DMS79 treated with DMSO at 0.1 percent for 48 hours (cell line): ENCODE results near the gene TXNIP.
A peak's percentile ranks its signal among the peaks of the same experiment; 100 is the strongest.

Experiments used
- DNase-seq: peaks from one replicate; lab custom pipeline; 2025; lab: John Stamatoyannopoulos, UW

TXNIP gene

DNA sequence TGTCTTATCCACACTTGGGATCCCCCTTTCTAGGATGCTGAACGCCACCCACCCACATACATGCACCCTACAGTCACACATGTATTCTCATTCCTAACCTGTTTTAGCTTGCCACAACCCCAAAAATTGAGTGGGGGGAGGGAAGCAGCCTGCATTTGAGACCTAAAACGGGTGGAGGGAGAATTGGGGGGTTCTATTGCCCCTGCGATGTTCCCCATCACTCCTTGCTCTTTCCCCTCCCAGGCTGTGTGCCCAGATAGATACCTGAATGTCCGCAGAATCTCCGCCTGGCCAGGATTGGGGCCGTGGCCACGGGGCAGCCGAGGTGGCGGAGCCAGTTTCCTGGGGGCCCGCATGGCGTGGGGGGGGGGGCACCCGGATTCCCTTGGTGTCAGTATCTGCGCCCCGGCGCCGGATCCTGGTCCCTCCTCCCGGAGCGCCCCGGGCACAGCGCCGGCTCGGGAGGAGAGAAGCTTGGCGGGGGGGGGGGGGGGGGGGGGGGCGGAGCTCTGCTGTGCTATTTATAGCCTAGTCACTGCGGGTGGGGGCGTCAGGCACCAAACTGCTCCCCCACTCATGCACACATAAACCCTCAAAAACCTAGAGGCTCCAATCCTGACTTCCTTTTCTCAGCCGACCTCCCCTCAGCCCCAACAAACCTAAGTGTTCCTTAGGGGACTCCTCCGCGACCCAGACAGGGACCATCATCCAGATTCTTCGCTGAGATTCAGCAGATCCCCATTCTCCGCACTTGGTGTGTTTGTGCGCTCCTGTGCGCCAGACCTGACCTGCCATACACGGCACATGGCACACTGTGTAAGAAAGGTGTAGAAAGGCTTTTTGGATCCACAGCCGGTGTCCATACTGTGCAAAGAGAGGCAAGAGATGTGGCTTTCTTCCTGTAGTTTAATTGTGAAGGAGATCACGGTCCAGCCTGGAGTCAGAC is 33.9 kb downstream of the TXNIP start:
- DNase-seq, result peak; percentile 57

DNA sequence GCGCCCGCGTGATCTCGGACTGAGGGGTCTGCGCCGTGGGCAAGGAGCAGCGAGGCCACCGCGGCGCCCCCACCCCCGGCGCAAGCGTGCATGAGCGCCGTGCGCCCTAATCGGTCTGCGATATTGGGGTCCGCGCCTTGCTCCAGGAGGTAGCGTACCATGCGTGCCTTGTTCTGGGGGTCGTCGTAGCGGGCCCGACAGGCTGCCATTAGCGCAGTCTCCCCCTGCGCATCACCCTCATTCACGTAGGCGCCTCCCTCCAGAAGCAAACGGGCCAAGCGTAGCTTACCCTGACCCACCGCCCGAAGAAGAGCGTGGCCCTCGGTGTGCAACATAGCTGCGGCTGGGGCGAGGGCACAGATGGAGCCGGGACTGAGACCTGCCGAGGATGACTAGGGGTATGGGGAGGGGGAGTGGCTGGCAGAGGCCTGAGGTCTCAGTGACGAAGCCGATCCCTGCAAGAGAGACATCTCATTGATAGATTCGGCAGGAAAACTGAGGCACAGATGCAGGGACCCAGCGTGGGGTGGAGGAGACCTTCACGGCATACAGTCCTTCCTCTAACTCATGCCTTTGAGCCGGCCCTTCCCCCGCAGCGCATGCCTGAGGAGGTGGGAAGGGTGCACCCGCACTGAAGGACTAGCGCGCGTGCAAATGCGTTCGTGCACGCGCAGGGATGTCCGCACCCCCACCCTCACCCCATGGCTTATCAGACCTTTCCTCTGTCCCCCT is 34.8 kb downstream of the TXNIP start:
- DNase-seq, result no peak

DNA sequence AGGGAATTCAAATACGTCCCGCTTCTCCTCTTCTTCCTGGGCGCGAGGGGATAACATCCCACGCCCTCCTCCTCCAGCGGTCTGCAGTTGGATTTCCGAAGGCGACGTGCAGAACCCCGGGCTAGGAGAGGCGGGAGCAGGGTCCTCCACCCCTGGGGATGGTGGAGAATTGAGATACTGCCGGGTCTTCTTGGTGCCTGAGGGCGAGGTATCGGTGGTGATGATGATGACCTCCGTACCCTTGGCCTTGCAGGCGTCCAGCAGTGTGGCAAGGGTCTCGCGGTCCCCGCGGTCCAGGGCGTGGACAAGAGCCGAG is 35.3 kb downstream of the TXNIP start:
- DNase-seq, result no peak

DNA sequence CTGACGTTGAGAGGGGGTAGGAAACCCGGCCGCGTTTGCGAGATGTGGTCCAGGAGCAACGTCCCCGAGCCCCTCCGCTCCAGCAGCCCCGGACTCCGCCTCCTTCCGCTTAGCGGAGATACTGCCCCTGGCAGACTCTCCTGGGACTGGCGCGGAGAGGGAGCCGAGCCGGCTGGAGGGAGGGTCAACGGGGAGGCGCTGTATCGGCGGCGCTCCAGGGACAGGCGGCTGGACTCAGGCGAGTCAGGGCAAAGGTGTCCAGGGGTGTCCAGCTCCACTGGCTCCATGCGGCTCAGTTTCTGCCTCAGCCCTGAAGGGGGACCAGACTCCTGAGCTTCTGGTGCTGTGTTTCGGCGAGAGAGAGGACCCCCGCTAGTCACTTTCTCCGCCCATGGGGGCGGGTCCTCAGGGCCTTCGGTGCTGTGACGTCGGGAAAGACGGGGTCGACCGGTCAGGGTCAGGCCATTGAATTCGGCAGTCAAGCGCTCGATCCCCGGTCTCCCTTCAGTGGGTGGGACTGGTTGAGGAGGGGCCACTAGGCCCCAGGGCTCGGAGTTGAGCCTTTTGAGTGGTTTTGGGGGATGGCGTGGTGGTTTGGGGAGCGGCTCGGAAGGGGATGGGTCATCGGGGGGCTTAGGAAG is 35.8 kb downstream of the TXNIP start:
- peak; percentile 65 for DNase-seq

DNA sequence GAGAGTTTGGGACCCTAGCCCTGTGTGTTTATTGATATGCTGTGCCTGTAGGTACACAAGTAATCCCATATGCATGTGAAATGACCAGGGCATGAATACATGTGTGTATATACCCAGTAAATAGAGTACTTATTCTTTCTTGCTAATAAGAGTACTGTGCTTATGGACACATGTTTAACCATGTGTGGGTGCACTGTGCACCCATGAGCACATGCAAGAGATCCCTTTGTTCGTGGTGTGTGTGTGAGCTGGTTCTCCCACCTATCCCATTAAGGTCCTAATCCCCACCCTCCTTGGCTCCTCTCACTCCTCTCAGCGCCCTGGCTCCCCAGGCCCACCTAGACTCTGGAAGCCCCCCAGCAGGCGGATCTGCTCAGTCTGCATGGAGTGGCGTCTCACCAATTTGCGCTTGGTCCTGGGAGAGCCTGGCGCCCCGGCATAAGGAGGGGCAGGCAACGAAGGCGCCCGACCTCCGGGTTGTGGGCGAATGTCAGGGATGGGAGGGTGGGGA is 36.4 kb downstream of the TXNIP start:
- DNase-seq, result no peak

DNA sequence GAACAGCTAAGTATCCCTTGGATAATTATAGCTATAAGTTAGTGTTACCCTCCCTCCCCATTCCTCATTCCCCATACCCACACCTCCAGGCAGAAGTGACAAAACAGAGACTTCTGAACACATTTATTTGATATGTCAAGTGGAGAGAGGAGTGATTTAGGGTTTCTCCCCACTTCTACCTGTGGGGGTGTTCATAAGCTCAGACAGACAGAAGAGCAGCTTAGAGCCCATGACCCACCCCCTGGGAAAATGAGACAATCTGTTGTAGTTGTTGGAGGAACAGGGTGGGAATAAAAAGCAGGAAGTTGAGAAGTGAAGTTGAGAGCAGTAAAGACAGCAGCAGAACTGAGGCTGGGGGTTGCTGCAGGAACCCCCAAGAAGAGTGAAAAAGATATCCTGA is 37.0 kb downstream of the TXNIP start:
- DNase-seq, result no peak

DNA sequence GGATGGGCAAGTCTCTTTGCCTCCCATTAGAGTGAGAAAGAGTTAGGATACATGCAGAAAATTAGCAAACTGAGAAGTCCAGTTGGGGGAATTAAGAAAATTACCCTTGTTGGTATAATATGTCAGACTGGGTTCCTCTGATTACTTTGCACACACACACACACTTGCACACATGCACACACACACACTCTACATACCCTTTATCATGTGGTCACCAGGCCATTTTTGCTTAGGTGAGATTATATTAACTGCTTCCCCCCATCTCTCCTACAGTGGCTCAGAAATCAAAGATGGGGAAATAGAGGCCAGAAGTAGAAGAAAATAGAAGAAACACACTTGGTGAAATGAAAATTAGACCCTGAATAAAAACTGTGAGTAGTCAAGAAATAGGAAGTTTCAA is 37.6 kb downstream of the TXNIP start:
- DNase-seq, result no peak

DNA sequence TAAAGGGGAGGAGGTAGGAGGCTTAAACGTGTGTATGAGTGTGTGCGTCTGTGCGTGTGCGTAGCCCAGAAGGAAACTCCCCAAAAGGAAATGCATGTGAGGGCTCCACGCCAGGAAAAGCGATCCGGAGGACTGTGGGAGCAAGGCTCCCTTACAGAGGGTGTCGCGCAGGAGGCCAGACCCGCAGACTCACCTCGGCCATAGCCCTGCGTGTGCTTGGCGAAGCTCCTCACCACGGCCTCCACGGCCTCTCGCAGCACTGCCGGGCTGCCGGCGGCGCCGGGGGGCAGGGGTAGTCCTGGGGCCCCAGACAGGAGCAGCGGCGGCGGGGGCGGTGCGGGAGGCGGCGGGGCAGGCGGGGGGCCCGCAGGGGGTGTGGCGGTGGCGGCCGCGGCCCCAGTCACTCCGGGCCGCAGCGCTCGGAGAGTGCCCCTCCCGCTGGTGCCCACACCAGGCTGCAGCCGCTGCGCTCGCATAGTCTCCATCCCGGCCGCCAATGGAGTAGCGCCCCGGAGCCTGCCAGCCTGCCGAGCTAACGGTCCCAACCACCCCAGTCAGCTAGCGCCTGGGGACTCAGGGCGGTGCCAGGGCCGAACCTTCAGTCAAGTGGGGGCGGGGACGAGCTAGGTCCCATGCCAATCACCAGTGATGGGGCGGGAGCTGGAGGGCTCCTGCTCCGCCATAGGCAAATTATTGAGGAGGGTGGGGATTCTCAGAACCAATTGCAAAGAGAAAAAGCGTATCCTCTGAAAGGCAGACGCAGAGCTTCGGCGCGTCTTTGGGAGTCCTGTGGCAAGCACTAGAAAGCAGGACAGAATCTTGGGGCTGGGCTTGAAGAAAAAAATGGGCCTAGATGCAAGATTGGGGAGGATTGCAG is 38.7 kb downstream of the TXNIP start, which contains the start of gene LIX1L:
TSS of gene LIX1L (minus strand) at position 575 of the 877 bp plus-strand sequence. CDS start at position 485, 90 bp downstream.
- DNase-seq, result peak; percentile 95

DNA sequence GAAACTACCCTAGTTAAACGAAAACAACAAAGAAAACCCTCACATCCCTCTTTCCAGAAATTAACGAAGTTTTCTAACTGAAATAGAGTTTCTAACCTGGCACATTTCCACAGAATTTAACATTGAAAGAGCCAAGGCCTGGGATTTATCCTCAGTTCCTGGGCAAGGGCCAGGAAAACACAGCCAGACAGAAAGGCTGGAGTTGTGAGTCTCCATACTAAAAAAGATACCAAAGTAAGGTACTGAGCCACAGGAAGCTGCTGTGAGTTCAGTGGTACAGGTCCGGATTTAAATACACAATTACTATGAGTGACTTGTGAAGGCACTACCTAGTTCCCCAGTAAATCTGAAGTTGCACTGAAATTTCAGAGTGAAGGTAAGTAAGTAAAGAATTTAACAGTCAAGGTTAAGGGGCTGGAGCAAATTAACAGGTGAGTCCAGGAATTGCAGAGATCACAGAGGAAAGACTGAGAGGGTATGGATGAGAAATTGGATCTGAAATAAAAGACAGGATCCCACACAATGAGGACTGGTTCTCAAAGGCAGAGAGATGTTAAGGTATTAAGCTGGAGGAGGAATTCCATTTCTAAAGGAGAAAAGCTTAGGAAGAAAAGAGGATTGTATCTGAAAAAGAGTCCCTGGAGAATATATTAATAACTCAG is 39.5 kb downstream of the TXNIP start:
- DNase-seq, result no peak

DNA sequence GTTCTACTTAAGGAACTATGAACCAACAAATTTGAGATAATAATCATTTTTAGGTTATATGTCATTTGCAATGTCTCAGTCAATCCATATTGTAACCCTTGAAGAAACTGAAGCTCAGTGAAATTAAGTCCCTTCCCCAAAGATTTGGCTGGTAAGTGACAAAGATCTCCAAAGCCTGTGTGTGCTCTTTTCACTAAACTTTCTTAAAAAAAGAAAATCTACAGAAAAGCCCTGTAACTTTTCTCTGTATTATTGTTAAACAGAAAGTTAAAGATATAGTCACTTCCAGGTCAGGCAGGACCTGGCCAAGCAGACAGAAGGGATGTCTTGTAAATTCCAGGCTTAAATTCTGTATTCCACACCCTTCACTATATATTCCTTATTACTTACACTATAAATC is 40.0 kb downstream of the TXNIP start:
- DNase-seq, result no peak

DNA sequence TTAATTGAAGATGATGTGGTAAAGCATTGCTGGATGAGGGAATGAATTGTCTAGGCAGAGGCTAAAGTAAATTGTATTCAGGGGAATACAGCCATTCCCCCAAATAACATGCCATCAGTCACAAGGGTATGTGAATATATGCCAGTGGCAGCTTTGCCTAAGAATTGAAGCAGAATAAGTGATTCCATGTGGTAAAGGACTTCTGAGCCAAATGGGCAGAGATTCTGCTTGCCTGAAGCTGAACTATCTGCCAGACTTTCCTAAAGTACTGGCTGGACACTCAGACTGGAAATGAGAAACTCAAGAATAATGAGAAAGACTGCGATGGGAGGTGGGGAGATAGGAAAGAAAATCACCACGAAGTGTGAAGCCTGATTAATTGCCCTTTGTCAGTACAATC is 40.9 kb downstream of the TXNIP start:
- no peak for DNase-seq

DNA sequence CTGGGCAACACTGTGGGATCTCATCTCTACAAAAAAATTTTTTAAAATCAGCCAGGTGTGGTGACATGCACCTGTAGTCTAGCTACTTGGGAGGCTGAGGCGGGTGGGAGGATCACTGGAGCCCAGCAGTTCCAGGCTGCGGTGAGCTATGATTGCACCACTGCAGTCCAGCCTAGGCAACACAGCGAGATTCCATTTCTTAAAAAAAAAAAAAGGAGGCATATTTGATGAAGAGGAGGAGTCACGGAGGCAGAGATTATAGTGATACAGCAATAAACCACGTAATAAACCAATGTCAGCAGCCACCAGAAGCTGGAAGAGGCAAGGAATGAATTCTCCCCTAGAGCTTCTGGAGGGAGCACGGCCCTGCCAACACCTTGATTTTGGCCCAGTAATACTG is 42.5 kb downstream of the TXNIP start:
- no peak for DNase-seq

DNA sequence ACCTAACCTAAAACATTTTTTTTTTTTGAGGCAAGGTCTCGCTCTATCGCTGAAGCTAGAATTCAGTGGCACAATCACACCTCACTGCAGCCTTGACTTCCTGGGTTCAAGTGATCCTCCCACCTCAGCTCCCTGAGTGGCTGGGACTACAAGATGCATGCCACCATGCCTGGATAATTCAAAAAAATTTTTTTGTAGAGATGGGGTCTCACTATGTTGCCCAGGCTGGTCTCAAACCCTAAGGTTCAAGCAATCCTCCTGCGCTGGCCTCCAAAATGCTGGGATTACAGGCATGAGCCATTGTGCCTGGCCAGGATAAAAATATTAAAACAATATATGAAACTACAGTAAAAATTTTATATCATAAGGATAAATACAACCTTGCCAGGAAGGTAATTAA is 43.5 kb downstream of the TXNIP start:
- DNase-seq, result no peak

DNA sequence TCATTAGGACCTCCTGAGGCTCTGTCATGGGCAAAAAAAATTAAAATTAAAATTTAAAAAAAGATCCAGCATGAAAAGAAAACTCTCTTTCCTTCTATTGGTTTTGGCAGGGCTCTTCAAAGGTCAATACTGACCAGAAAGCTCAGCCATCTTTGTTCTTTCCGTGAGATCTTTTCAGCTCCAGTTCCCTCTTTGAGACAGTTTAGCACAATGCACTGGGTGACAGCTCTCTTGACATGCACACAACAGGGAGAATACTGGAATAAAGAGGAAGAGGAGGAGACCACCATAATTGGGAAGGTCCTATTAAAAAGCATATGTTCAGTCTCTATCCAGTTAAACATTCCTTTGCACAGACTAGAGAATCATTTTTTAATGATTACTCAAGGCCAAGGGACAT is 44.9 kb downstream of the TXNIP start:
- DNase-seq, result no peak

DNA sequence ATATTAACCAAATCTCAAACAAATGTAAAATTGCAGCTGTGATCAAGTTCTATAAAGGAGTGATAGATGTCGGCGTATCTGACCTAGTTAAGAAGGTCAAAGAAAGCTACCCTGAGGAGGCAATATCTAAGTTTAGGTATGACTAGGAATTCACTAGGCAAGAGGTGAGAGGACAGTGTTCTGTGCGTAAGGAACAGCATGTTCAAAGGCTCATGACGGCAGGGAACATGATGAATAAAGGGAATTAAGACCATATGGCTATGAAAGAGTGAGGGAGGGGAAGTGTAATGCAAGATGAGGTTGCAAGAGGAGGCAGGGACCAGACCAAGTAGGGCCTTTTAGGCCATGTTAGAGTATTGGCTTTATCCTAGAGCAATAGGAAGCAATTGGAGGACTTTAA is 47.2 kb downstream of the TXNIP start:
- DNase-seq, result no peak

DNA sequence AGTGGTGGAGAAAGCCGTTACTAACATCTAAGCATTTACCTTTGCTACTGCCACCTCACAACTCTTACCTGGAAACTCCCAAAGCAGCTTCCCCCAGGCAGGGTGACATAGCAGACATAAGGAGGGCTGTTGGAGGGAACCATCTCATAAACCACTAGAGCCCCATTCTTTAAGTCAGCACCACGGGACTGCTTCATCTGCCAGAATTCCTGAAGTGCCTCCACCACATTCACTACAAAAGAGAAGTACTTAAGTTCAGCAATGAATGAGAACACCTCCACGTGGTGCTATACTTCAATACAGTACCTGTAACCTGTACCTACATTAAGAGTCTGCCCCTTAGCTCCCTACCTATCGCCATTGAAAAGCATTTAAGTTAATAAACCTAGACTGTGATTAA is 48.8 kb downstream of the TXNIP start:
- no peak for DNase-seq

DNA sequence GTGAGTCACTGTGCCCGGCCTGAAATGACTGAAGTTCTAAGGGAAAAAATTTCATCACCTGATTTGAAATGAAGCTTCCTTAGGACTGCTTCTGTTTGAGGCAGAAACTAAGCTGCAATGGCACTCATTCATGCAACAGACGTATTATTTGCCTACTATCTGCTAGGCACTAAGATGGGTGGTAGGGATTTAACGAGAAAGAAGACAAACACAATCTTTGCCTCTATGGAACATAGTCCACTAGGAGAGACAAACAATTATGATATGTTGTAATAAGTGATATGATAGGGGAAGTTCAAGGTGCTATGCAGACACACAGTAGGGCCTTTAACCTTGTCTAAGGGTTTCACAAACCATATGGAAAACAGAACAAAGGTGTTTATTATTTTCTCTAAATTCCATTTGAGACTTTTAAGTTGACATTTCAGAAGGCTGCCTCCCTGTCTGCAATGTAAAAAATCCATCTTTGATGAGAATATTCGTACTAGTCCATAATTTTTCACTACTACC is 49.8 kb downstream of the TXNIP start:
- no peak for DNase-seq

DNA sequence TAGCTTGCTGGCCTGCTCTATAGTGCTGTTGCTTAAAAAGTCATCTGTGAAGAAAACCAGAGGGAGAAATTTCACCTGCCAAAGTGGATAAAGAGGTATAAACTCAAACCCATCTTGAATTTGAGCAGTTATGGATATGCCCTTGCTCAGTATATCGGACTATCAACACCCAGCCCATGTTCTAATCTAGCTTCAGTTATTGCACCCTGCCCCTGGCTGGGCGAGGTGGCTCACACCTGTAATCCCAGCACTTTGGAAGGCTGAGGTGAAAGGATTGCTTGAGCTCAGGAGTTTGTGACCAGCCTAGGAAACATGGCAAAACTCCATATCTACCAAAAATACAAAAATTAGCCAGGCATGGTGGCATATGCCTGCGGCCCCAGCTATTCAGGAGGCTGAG is 51.8 kb downstream of the TXNIP start:
- no peak for DNase-seq

DNA sequence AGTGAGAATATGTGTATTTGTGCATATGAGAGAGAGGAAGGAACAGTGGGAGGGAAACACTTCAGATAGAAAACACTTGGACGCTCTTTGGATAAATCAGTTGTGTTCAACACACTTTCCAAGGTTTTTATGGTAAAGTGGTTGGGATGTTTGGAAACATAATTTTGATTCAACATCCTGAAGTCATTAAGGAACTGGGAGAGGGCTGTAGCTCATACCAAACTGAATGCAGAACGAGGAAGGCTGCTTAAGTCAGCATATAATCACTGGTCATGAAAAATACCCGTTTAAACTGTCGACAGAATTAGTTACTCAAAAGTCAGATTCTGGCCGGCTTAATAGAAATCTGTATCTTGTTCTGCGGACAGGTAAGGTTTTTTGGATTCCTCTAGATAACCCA is 53.5 kb downstream of the TXNIP start:
- DNase-seq, result no peak
